Parathyroid adenoma (tissue), 2 donors: ENCODE measurements around the gene TAF15.

Source experiments
- H2AFZ ChIP-seq: fragments of 300-600 bp; sonication (generic); one replicate; pipeline ENCODE4 v1.7.0; 2017; ENCODE audit warnings: antibody characterized with exemption, mild to moderate bottlenecking
- H3K27ac ChIP-seq: fragments of 300-600 bp; sonication (generic); one replicate; pipeline ENCODE4 v1.7.0; 2017
- H3K27me3 ChIP-seq: fragments of 300-600 bp; sonication (generic); one replicate; pipeline ENCODE4 v1.7.0; 2017; ENCODE audit warnings: low read length; ENCODE audit not compliant: control insufficient read depth, insufficient read depth
- H3K36me3 ChIP-seq: fragments of 300-600 bp; sonication (generic); one replicate; pipeline ENCODE4 v1.7.0; 2017; ENCODE audit warnings: low read length; ENCODE audit not compliant: control insufficient read depth, insufficient read depth
- H3K4me1 ChIP-seq: fragments of 300-600 bp; sonication (generic); one replicate; pipeline ENCODE4 v1.7.0; 2017; ENCODE audit warnings: control low read depth
- H3K4me2 ChIP-seq: fragments of 300-600 bp; sonication (generic); one replicate; pipeline ENCODE4 v1.7.0; 2017; ENCODE audit warnings: low read length
- H3K4me3 ChIP-seq: fragments of 300-600 bp; sonication (generic); one replicate; pipeline ENCODE4 v1.7.0; 2017; ENCODE audit warnings: low read depth, low read length
- H3K79me2 ChIP-seq: fragments of 300-600 bp; sonication (generic); one replicate; pipeline ENCODE4 v1.7.0; 2017; ENCODE audit warnings: control low read depth
- H3K9ac ChIP-seq: fragments of 300-600 bp; sonication (generic); one replicate; pipeline ENCODE4 v1.7.0; 2017; ENCODE audit warnings: mild to moderate bottlenecking
- H3K9me3 ChIP-seq: fragments of 300-600 bp; sonication (generic); one replicate; pipeline ENCODE4 v1.7.0; 2017; ENCODE audit warnings: low read length; ENCODE audit not compliant: control insufficient read depth
- CTCF ChIP-seq: fragments of 300-600 bp; sonication (generic); IDR thresholded peaks from one replicate; pipeline ENCODE4 v1.7.0; 2017; ENCODE audit warnings: antibody characterized with exemption, mild to moderate bottlenecking
- donor health status: primary hyperparathyroidism.

Gene TAF15

GRCh38 chr17:35879773-35880654 is 70.7 kb downstream of the TAF15 start, which contains the start of gene CCL5:
Gene CCL5 (minus strand): TSS chr17:35880360.
- no peak within 1 kb of the TSS for H3K4me3 ChIP-seq
- no peak within 1 kb of the TSS for H2AFZ ChIP-seq
- no peak for TF ChIP-seq CTCF
- H3K27me3 ChIP-seq, result no peaks in the 10 kb centered on the region
- no peak within 1 kb of the TSS for H3K27ac ChIP-seq
- no peak within 1 kb of the TSS for H3K9ac ChIP-seq
- H3K4me1 ChIP-seq, result no peaks in the 10 kb centered on the region
- H3K79me2 ChIP-seq, result no peaks in the 10 kb centered on the region
- no peak within 1 kb of the TSS for H3K4me2 ChIP-seq
- no peaks in the 10 kb centered on the region for H3K36me3 ChIP-seq
- no peaks in the 10 kb centered on the region for H3K9me3 ChIP-seq

GRCh38 chr17:35889241-35889640 is 80.0 kb downstream of the TAF15 start:
- H3K9ac ChIP-seq, result no peak overlapping the region
- no peak overlapping the region for H2AFZ ChIP-seq
- no peak overlapping the region for H3K4me2 ChIP-seq
- no peak for TF ChIP-seq CTCF
- H3K79me2 ChIP-seq, result no peaks in the 10 kb centered on the region
- H3K4me1 ChIP-seq, result peaks cover 5% of the 10 kb centered on the region
- H3K36me3 ChIP-seq, result no peaks in the 10 kb centered on the region
- no peak overlapping the region for H3K4me3 ChIP-seq
- H3K9me3 ChIP-seq, result no peaks in the 10 kb centered on the region
- no peak overlapping the region for H3K27ac ChIP-seq
- H3K27me3 ChIP-seq, result no peaks in the 10 kb centered on the region

- no peak overlapping the region for H3K4me3 ChIP-seq
- no peak overlapping the region for H3K27ac ChIP-seq
- peaks cover 5% of the 10 kb centered on the region for H3K4me1 ChIP-seq
- no peak overlapping the region for H3K4me2 ChIP-seq
- H3K9ac ChIP-seq, result no peak overlapping the region
- TF ChIP-seq CTCF, result no peak
- peak overlapping the region; percentile 35 for H2AFZ ChIP-seq
- no peaks in the 10 kb centered on the region for H3K9me3 ChIP-seq
- no peaks in the 10 kb centered on the region for H3K27me3 ChIP-seq
- no peaks in the 10 kb centered on the region for H3K36me3 ChIP-seq
- no peaks in the 10 kb centered on the region for H3K79me2 ChIP-seq
Observed at GRCh38 chr17:35889818-35890773, 80.8 kb downstream of the TAF15 start.

- Histone ChIP-seq H3K27me3 (no peaks in the 10 kb centered on the region), H3K4me1 (peaks cover 5% of the 10 kb centered on the region), H3K36me3 (no peaks in the 10 kb centered on the region), H3K79me2 (no peaks in the 10 kb centered on the region), H3K4me3 (no peak overlapping the region), H2AFZ (no peak overlapping the region), H3K9ac (no peak overlapping the region), H3K4me2 (no peak overlapping the region), H3K27ac (no peak overlapping the region), H3K9me3 (no peaks in the 10 kb centered on the region)
- no peak for TF ChIP-seq CTCF
Observed at GRCh38 chr17:35890774-35891155, 81.5 kb downstream of the TAF15 start.
